CD14-positive monocyte (primary cell): ENCODE results near the gene SNRPD2. TPM values are rescaled to one million over a fixed set of nuclear protein-coding genes. Genes with fewer than 3 reads are reported as not detected.

ENCODE experiments used
- DNase-seq, 3 donors: peaks; one replicate each; pipeline ENCODE4 v3.0.0-alpha.2; 2011 to 2022
- H2AFZ ChIP-seq: 2 replicates; pipeline ENCODE4 v1.6.0; 2012; ENCODE audit warnings: mild to moderate bottlenecking, low read depth, low read length, inconsistent platforms; ENCODE audit not compliant: insufficient read depth, poor library complexity, severe bottlenecking
- H3K27ac ChIP-seq, 2 donors: 1 replicate in 1 of 2; 2 replicates in 1 of 2; pipeline ENCODE4 v1.5.1; 2012 to 2013; ENCODE audit warnings: low read length in 2 of 2, control low read depth in 1 of 2, inconsistent platforms in 1 of 2, low read depth in 1 of 2, mild to moderate bottlenecking in 1 of 2
- H3K27me3 ChIP-seq, 2 donors: one replicate each; pipeline versions ENCODE4 v1.6.0 to v1.6.1; 2011 to 2013; ENCODE audit warnings: low read length in 2 of 2; ENCODE audit not compliant: control insufficient read depth in 2 of 2, insufficient read depth in 2 of 2
- H3K36me3 ChIP-seq, 2 donors: replicated peaks in 1 of 2; 1 replicate in 1 of 2; 2 replicates in 1 of 2; pipeline versions ENCODE4 v1.5.1 to v1.6.1; 2012 to 2013; ENCODE audit warnings: low read length in 2 of 2, control low read depth in 1 of 2, inconsistent platforms in 1 of 2, mild to moderate bottlenecking in 1 of 2; ENCODE audit not compliant: insufficient read depth in 2 of 2, control insufficient read depth in 1 of 2
- H3K4me1 ChIP-seq, 2 donors: 1 replicate in 1 of 2; 2 replicates in 1 of 2; pipeline versions ENCODE4 v1.5.1 to v1.6.1; 2012 to 2013; ENCODE audit warnings: low read length in 2 of 2, control low read depth in 1 of 2, inconsistent platforms in 1 of 2, mild to moderate bottlenecking in 1 of 2, moderate library complexity in 1 of 2; ENCODE audit not compliant: insufficient read depth in 2 of 2, control insufficient read depth in 1 of 2
- H3K4me2 ChIP-seq: replicated peaks from 2 replicates; pipeline ENCODE3; 2012; ENCODE audit warnings: low read length, moderate library complexity, mild to moderate bottlenecking; ENCODE audit not compliant: poor library complexity, severe bottlenecking; ENCODE audit errors: extremely low read depth
- H3K4me3 ChIP-seq, 3 experiments: fragments of 200-600 bp in 1 of 3; sonication (generic) in 1 of 3; replicated peaks in 1 of 3; 1 replicate in 2 of 3; 2 replicates in 1 of 3; pipeline ENCODE4 v1.5.1; 2011 to 2013; ENCODE audit warnings: low read length in 3 of 3, mild to moderate bottlenecking in 3 of 3, control low read depth in 2 of 3, low read depth in 2 of 3, inconsistent platforms in 1 of 3, moderate library complexity in 1 of 3
- H3K79me2 ChIP-seq: 2 replicates; pipeline ENCODE4 v1.6.0; 2012; ENCODE audit warnings: mild to moderate bottlenecking, control low read depth, inconsistent platforms, low read length, moderate library complexity; ENCODE audit not compliant: insufficient read depth
- H3K9ac ChIP-seq: 2 replicates; pipeline ENCODE4 v1.6.0; 2017; ENCODE audit warnings: low read length, mild to moderate bottlenecking; ENCODE audit not compliant: insufficient read depth, poor library complexity, severe bottlenecking
- H3K9me3 ChIP-seq, 2 donors: replicated peaks in 1 of 2; 1 replicate in 1 of 2; 2 replicates in 1 of 2; pipeline versions ENCODE4 v1.5.1 to v1.6.1; 2012 to 2013; ENCODE audit warnings: low read length in 2 of 2, control low read depth in 1 of 2; ENCODE audit not compliant: control insufficient read depth in 1 of 2, insufficient read depth in 1 of 2
- H4K20me1 ChIP-seq: 2 replicates; pipeline ENCODE4 v1.6.0; 2012; ENCODE audit warnings: mild to moderate bottlenecking, low read length, control low read depth, moderate library complexity; ENCODE audit not compliant: insufficient read depth
- H3K27ac Mint-ChIP-seq, 7 donors: one replicate each; pipeline ENCODE4 v1.8.0; 2020; ENCODE audit warnings: mild to moderate bottlenecking in 7 of 7, mixed read lengths in 7 of 7, moderate library complexity in 6 of 7, inconsistent platforms in 2 of 7
- H3K27me3 Mint-ChIP-seq, 3 donors: one replicate each; pipeline ENCODE4 v1.8.0; 2021 to 2022; ENCODE audit warnings: low read depth in 3 of 3, mild to moderate bottlenecking in 3 of 3, mixed read lengths in 3 of 3, moderate library complexity in 3 of 3, inconsistent platforms in 1 of 3
- H3K36me3 Mint-ChIP-seq, 2 donors: one replicate each; pipeline ENCODE4 v1.8.0; 2020; ENCODE audit warnings: mixed read lengths in 2 of 2, inconsistent platforms in 1 of 2, mild to moderate bottlenecking in 1 of 2
- H3K4me1 Mint-ChIP-seq: one replicate; pipeline ENCODE4 v1.8.0; 2020; ENCODE audit warnings: mild to moderate bottlenecking, mixed read lengths
- H3K4me3 Mint-ChIP-seq, 2 donors: one replicate each; pipeline ENCODE4 v1.8.0; 2020; ENCODE audit warnings: mild to moderate bottlenecking in 2 of 2, mixed read lengths in 2 of 2, moderate library complexity in 1 of 2
- H3K9me3 Mint-ChIP-seq, 7 donors: one replicate each; pipeline ENCODE4 v1.8.0; 2020 to 2022; ENCODE audit warnings: mixed read lengths in 7 of 7, mild to moderate bottlenecking in 6 of 7, moderate library complexity in 6 of 7, inconsistent platforms in 2 of 7
- CTCF ChIP-seq: fragments of 200-600 bp; IDR thresholded peaks from one replicate; pipeline ENCODE4 v1.8.0; 2022; ENCODE audit warnings: antibody characterized with exemption, mild to moderate bottlenecking
- WGBS: methylation state at CpG from one replicate; pipeline ENCODE4 v1.1.5; 2013; ENCODE audit warnings: missing lambda C conversion rate; ENCODE audit not compliant: insufficient coverage; 5-methylcytosine and 5-hydroxymethylcytosine counted together
- intact Hi-C, 2 donors: fragments of 100-400 bp; cut with micrococcal nuclease; formaldehyde crosslinking; loops; one replicate each; pipeline versions ENCODE4 v1.15.0 to v1.15.1; 2023
- polyA plus RNA-seq, 3 donors: library from polyadenylated mRNA; depleted of rRNA in 1 of 3; unstranded in 2 of 3; stranded (reverse) in 1 of 3; fragments of 300-500 nt in 2 of 3; fragments of >200 nt in 1 of 3; fragmentation: Illumina TruSeq in 2 of 3; gene quantifications; 1 replicate in 2 of 3; 2 replicates in 1 of 3; pipeline ENCODE4 v1.2.3, GENCODE V29; 2012 to 2021

Gene SNRPD2
- polyA plus RNA-seq, 3 donors = 251 to 516 (median 491) TPM

DNA sequence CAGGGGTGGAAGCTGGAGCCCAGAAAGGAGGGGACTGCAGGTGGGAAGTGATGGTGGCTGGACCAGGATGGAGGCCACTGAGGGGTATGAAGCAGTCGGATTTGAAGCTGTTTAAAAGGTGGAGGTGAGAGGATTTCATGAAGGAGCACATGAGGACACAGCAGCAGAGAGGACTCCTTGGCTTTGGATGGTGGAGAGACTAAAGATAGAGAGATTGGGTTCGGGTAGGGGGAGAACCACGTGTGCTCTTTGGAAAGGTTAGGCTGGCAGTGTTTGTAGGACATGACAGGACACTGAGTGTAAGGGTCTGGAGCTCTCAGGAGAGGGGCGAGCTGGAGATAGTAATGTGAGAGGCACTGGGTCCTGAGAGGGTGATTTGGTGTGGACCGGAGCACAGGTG lies 8.8 kb downstream of the SNRPD2 start:
- H3K4me1 ChIP-seq = peaks cover 12 to 13% of the 10 kb centered on the region in 2 donors
- no peak for DNase-seq
- peaks cover 4 to 17% of the 10 kb centered on the region in 2 donors for H3K27me3 ChIP-seq
- no peak overlapping the region for H3K4me2 ChIP-seq
- Mint-ChIP-seq H3K36me3 (peaks cover 44 to 46% of the 10 kb centered on the region in 2 donors), H3K27me3 (peaks cover 26 to 33% (median 27%) of the 10 kb centered on the region in 3 donors), H3K9me3 (peaks cover 0 to 3% (median 0%) of the 10 kb centered on the region in 7 donors), H3K27ac (peak overlapping the region in 2 of 7 donors; percentile 39 to 66), H3K4me3 (no peak overlapping the region), H3K4me1 (peaks cover 15% of the 10 kb centered on the region)
- TF ChIP-seq CTCF = no peak
- no peaks in the 10 kb centered on the region for H3K79me2 ChIP-seq
- H3K4me3 ChIP-seq = no peak overlapping the region
- 97% methylated on average over 5 of the region's 5 CpGs for WGBS
- H4K20me1 ChIP-seq = no peaks in the 10 kb centered on the region
- no peak overlapping the region for H3K27ac ChIP-seq
- intact Hi-C loops = loop anchor here (5.0 to 10.0 kb wide), 3 partner anchors 76 to 188 kb away; partner anchors contain the start of genes PPM1N (in 1 of the 2) and RTN2 (in 1 of the 2)
- no peaks in the 10 kb centered on the region for H3K9me3 ChIP-seq
- no peak overlapping the region for H3K9ac ChIP-seq
- peaks cover 20 to 40% of the 10 kb centered on the region in 2 donors for H3K36me3 ChIP-seq
- no peak overlapping the region for H2AFZ ChIP-seq

GRCh38 chr19:45682117-45682516 lies 9.6 kb downstream of the SNRPD2 start:
- peak overlapping the region; percentile 83 for H2AFZ ChIP-seq
- DNase-seq = no peak
- no peaks in the 10 kb centered on the region for H3K79me2 ChIP-seq
- no peak overlapping the region for H3K9ac ChIP-seq
- H3K36me3 ChIP-seq = peaks cover 12 to 32% of the 10 kb centered on the region in 2 donors
- H3K27ac ChIP-seq = no peak overlapping the region
- Mint-ChIP-seq H3K27ac (peak overlapping the region in 1 of 7 donors; percentile 87), H3K9me3 (peaks cover 0 to 4% (median 0%) of the 10 kb centered on the region in 7 donors), H3K4me1 (peaks cover 22% of the 10 kb centered on the region), H3K4me3 (peak overlapping the region in 1 of 2 donors; percentile 93), H3K27me3 (peaks cover 34 to 40% (median 35%) of the 10 kb centered on the region in 3 donors), H3K36me3 (peaks cover 38% of the 10 kb centered on the region in 2 donors)
- peaks cover 11 to 25% of the 10 kb centered on the region in 2 donors for H3K27me3 ChIP-seq
- intact Hi-C loops = loop anchor here (5.0 to 10.0 kb wide), 3 partner anchors 75 to 187 kb away; partner anchors contain the start of genes PPM1N (in 1 of the 2) and RTN2 (in 1 of the 2)
- WGBS = 95% methylated on average over 7 of the region's 8 CpGs
- no peaks in the 10 kb centered on the region for H4K20me1 ChIP-seq
- H3K4me2 ChIP-seq = peak overlapping the region; percentile 71
- H3K4me3 ChIP-seq = peak overlapping the region in 1 of 3 experiments; percentile 62
- H3K4me1 ChIP-seq = peaks cover 19 to 20% of the 10 kb centered on the region in 2 donors
- no peak for TF ChIP-seq CTCF
- H3K9me3 ChIP-seq = no peaks in the 10 kb centered on the region
